GM23338 (cell line): ENCODE data around the gene BAX. TPM values are rescaled to one million over a fixed set of nuclear protein-coding genes. Genes with fewer than 3 reads are reported as not detected.

ENCODE experiments used
- ATAC-seq: fragments of 200-7000 bp; cut with Tn5 transposase; 3 replicates; pipeline ENCODE4 v1.9.1; 2020
- DNase-seq: peaks from one replicate; pipeline ENCODE4 v3.0.0-alpha.2; 2015; ENCODE audit warnings: low spot score
- H2AFZ ChIP-seq: fragments of 200-600 bp; sonication (generic); 2 replicates; pipeline ENCODE4 v1.8.0; 2016; ENCODE audit warnings: antibody characterized with exemption, mild to moderate bottlenecking, moderate library complexity
- H3F3A ChIP-seq: fragments of 200-600 bp; sonication (generic); replicated peaks from 2 replicates; pipeline ENCODE4 v1.8.0; 2017; ENCODE audit warnings: antibody characterized with exemption, mixed run types, low read depth
- H3K27ac ChIP-seq: fragments of 200-600 bp; sonication (generic); 2 replicates; pipeline ENCODE4 v1.6.1; 2016; ENCODE audit warnings: low read depth
- H3K27me3 ChIP-seq: fragments of 200-600 bp; sonication (generic); 2 replicates; pipeline ENCODE4 v1.8.0; 2016; ENCODE audit warnings: mild to moderate bottlenecking, mixed run types, moderate library complexity; ENCODE audit not compliant: insufficient read depth
- H3K36me3 ChIP-seq: fragments of 200-600 bp; sonication (generic); 2 replicates; pipeline ENCODE4 v1.8.0; 2016; ENCODE audit warnings: mild to moderate bottlenecking; ENCODE audit not compliant: insufficient read depth
- H3K4me1 ChIP-seq: fragments of 200-600 bp; sonication (generic); 2 replicates; pipeline ENCODE4 v1.8.0; 2016; ENCODE audit warnings: mild to moderate bottlenecking, moderate library complexity; ENCODE audit not compliant: insufficient read depth
- H3K4me2 ChIP-seq: fragments of 200-600 bp; sonication (generic); 2 replicates; pipeline ENCODE4 v1.7.1; 2017; ENCODE audit warnings: mixed run types
- H3K4me3 ChIP-seq: fragments of 200-600 bp; sonication (generic); 2 replicates; pipeline ENCODE4 v1.6.1; 2016; ENCODE audit warnings: mixed run types
- H3K79me2 ChIP-seq: fragments of 200-600 bp; sonication (generic); replicated peaks from 2 replicates; pipeline ENCODE4 v1.8.0; 2017; ENCODE audit warnings: mild to moderate bottlenecking; ENCODE audit not compliant: insufficient read depth
- H3K9me2 ChIP-seq: fragments of 200-600 bp; sonication (generic); 2 replicates; pipeline ENCODE4 v1.8.0; 2017; ENCODE audit not compliant: insufficient read depth
- H4K20me1 ChIP-seq: fragments of 200-600 bp; sonication (generic); replicated peaks from 2 replicates; pipeline ENCODE4 v1.8.0; 2017; ENCODE audit warnings: mild to moderate bottlenecking; ENCODE audit not compliant: insufficient read depth
- H3K27ac Mint-ChIP-seq: 2 replicates; pipeline ENCODE4 v1.8.0; 2020; ENCODE audit warnings: inconsistent platforms, mild to moderate bottlenecking, moderate library complexity, mixed read lengths
- H3K27me3 Mint-ChIP-seq: 3 replicates; pipeline ENCODE4 v1.8.0; 2022; ENCODE audit warnings: low read depth, mild to moderate bottlenecking, moderate library complexity, mixed read lengths, inconsistent platforms; ENCODE audit not compliant: insufficient read depth, poor library complexity
- H3K36me3 Mint-ChIP-seq: 3 replicates; pipeline ENCODE4 v1.8.0; 2021; ENCODE audit warnings: low read depth, mild to moderate bottlenecking, inconsistent platforms, moderate library complexity, mixed read lengths
- H3K4me1 Mint-ChIP-seq: 3 replicates; pipeline ENCODE4 v1.8.0; 2020; ENCODE audit warnings: mild to moderate bottlenecking, inconsistent platforms, mixed read lengths
- H3K4me3 Mint-ChIP-seq: 3 replicates; pipeline ENCODE4 v1.8.0; 2021; ENCODE audit warnings: moderate library complexity, mild to moderate bottlenecking, inconsistent platforms, mixed read lengths
- H3K9me3 Mint-ChIP-seq: 3 replicates; pipeline ENCODE4 v1.8.0; 2020; ENCODE audit warnings: moderate library complexity, mild to moderate bottlenecking, inconsistent platforms, mixed read lengths
- CREB1 ChIP-seq: fragments of 250-450 bp; sonication (Bioruptor Pico); IDR thresholded peaks from 2 replicates; pipeline ENCODE4 v1.5.0; 2020; ENCODE audit warnings: low read depth, mild to moderate bottlenecking, moderate library complexity
- EZH2 ChIP-seq: fragments of 200-600 bp; sonication (generic); IDR thresholded peaks from one replicate; pipeline ENCODE4 v1.8.0; 2017; ENCODE audit warnings: antibody characterized with exemption, mild to moderate bottlenecking, low read depth; ENCODE audit not compliant: unreplicated experiment
- EZH2phosphoT487 ChIP-seq: fragments of 200-600 bp; sonication (generic); IDR thresholded peaks from one replicate; pipeline ENCODE4 v1.8.1; 2018; ENCODE audit warnings: antibody characterized with exemption; ENCODE audit not compliant: unreplicated experiment
- JUNB ChIP-seq: IDR thresholded peaks from one replicate; pipeline ENCODE4 v1.6.1; 2016; ENCODE audit warnings: antibody characterized with exemption; ENCODE audit not compliant: unreplicated experiment
- NANOG ChIP-seq: IDR thresholded peaks from 2 replicates; pipeline ENCODE4 v1.6.1; 2016; ENCODE audit warnings: antibody characterized with exemption, borderline replicate concordance
- POLR2AphosphoS5 ChIP-seq: IDR thresholded peaks from 2 replicates; pipeline ENCODE4 v1.6.1; 2016; ENCODE audit warnings: antibody characterized with exemption, low read depth
- STAT1 ChIP-seq: IDR thresholded peaks from one replicate; pipeline ENCODE4 v1.6.1; 2016; ENCODE audit warnings: antibody characterized with exemption; ENCODE audit not compliant: unreplicated experiment
- ZNF331 ChIP-seq: fragments of 250-450 bp; sonication (Bioruptor Pico); IDR thresholded peaks from 2 replicates; pipeline ENCODE4 v1.5.0; 2020; ENCODE audit warnings: low read depth, mild to moderate bottlenecking, moderate library complexity
- polyA plus RNA-seq: library from polyadenylated mRNA; unstranded; fragments of >200 nt; fragmentation: Nextera tagmentation; extraction: Ambion mirVana; gene quantifications from 2 replicates; pipeline ENCODE4 v1.2.1, GENCODE V29; 2016
- total RNA-seq: library from RNA; depleted of rRNA; stranded (reverse); fragments of >200 nt; shearing (Covaris generic); gene quantifications from 2 replicates; pipeline ENCODE4 v1.2.3, GENCODE V29; 2014
- TF ChIP-seq, protein P1 (sequence below): fragments of 250-450 bp; sonication (Bioruptor Pico); IDR thresholded peaks from 2 replicates; pipeline ENCODE4 v1.5.0; 2020; ENCODE audit warnings: mild to moderate bottlenecking, moderate library complexity
- TF ChIP-seq, protein P2 (sequence below): IDR thresholded peaks from one replicate; pipeline ENCODE4 v1.6.1; 2018; ENCODE audit warnings: antibody characterized with exemption; ENCODE audit not compliant: unreplicated experiment
- TF ChIP-seq, protein P3 (sequence below): IDR thresholded peaks from 2 replicates; pipeline ENCODE4 v1.6.1; 2016; ENCODE audit warnings: antibody characterized with exemption
- TF ChIP-seq, protein P4 (sequence below), 2 experiments: fragments of 200-600 bp in 1 of 2; sonication (generic) in 1 of 2; conservative IDR thresholded peaks; 2 replicates each; pipeline versions ENCODE4 v1.5.1 to v1.6.1; 2016 to 2017; ENCODE audit warnings: antibody characterized with exemption in 2 of 2, low read depth in 2 of 2, mild to moderate bottlenecking in 2 of 2, moderate library complexity in 1 of 2

Gene BAX
- total and polyA plus RNA-seq, 2 experiments from 2014 or later, result 179 to 261 TPM

DNA sequence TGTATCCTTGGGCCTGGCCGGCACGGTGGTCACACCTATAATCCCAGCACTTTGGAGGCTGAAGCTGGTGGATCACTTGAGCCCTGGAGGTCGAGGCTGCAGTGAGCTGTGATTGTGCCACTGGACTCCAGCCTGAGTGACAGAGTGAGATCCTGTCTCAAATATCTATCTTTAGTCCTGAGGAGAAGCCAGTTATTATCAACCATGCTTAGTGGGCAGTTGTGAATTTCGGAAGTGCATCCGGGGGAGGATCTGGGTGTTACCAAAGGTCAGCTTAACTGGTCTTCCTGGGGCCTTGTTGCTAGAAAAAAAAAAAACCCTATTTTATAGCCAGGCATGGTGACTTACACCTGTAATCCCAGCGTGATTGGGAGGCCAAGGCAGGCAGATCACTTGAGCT lies 11.6 kb upstream of the BAX start (continued):
- TF ChIP-seq, protein P1, sequence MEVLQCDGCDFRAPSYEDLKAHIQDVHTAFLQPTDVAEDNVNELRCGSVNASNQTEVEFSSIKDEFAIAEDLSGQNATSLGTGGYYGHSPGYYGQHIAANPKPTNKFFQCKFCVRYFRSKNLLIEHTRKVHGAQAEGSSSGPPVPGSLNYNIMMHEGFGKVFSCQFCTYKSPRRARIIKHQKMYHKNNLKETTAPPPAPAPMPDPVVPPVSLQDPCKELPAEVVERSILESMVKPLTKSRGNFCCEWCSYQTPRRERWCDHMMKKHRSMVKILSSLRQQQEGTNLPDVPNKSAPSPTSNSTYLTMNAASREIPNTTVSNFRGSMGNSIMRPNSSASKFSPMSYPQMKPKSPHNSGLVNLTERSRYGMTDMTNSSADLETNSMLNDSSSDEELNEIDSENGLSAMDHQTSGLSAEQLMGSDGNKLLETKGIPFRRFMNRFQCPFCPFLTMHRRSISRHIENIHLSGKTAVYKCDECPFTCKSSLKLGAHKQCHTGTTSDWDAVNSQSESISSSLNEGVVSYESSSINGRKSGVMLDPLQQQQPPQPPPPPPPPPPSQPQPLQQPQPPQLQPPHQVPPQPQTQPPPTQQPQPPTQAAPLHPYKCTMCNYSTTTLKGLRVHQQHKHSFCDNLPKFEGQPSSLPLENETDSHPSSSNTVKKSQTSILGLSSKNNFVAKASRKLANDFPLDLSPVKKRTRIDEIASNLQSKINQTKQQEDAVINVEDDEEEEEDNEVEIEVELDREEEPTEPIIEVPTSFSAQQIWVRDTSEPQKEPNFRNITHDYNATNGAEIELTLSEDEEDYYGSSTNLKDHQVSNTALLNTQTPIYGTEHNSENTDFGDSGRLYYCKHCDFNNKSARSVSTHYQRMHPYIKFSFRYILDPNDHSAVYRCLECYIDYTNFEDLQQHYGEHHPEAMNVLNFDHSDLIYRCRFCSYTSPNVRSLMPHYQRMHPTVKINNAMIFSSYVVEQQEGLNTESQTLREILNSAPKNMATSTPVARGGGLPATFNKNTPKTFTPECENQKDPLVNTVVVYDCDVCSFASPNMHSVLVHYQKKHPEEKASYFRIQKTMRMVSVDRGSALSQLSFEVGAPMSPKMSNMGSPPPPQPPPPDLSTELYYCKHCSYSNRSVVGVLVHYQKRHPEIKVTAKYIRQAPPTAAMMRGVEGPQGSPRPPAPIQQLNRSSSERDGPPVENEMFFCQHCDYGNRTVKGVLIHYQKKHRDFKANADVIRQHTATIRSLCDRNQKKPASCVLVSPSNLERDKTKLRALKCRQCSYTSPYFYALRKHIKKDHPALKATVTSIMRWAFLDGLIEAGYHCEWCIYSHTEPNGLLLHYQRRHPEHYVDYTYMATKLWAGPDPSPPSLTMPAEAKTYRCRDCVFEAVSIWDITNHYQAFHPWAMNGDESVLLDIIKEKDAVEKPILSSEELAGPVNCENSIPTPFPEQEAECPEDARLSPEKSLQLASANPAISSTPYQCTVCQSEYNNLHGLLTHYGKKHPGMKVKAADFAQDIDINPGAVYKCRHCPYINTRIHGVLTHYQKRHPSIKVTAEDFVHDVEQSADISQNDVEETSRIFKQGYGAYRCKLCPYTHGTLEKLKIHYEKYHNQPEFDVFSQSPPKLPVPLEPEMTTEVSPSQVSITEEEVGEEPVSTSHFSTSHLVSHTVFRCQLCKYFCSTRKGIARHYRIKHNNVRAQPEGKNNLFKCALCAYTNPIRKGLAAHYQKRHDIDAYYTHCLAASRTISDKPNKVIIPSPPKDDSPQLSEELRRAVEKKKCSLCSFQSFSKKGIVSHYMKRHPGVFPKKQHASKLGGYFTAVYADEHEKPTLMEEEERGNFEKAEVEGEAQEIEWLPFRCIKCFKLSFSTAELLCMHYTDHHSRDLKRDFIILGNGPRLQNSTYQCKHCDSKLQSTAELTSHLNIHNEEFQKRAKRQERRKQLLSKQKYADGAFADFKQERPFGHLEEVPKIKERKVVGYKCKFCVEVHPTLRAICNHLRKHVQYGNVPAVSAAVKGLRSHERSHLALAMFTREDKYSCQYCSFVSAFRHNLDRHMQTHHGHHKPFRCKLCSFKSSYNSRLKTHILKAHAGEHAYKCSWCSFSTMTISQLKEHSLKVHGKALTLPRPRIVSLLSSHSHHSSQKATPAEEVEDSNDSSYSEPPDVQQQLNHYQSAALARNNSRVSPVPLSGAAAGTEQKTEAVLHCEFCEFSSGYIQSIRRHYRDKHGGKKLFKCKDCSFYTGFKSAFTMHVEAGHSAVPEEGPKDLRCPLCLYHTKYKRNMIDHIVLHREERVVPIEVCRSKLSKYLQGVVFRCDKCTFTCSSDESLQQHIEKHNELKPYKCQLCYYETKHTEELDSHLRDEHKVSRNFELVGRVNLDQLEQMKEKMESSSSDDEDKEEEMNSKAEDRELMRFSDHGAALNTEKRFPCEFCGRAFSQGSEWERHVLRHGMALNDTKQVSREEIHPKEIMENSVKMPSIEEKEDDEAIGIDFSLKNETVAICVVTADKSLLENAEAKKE (CRISPR knock-in tag), result no peak
- TF ChIP-seq, protein P2, sequence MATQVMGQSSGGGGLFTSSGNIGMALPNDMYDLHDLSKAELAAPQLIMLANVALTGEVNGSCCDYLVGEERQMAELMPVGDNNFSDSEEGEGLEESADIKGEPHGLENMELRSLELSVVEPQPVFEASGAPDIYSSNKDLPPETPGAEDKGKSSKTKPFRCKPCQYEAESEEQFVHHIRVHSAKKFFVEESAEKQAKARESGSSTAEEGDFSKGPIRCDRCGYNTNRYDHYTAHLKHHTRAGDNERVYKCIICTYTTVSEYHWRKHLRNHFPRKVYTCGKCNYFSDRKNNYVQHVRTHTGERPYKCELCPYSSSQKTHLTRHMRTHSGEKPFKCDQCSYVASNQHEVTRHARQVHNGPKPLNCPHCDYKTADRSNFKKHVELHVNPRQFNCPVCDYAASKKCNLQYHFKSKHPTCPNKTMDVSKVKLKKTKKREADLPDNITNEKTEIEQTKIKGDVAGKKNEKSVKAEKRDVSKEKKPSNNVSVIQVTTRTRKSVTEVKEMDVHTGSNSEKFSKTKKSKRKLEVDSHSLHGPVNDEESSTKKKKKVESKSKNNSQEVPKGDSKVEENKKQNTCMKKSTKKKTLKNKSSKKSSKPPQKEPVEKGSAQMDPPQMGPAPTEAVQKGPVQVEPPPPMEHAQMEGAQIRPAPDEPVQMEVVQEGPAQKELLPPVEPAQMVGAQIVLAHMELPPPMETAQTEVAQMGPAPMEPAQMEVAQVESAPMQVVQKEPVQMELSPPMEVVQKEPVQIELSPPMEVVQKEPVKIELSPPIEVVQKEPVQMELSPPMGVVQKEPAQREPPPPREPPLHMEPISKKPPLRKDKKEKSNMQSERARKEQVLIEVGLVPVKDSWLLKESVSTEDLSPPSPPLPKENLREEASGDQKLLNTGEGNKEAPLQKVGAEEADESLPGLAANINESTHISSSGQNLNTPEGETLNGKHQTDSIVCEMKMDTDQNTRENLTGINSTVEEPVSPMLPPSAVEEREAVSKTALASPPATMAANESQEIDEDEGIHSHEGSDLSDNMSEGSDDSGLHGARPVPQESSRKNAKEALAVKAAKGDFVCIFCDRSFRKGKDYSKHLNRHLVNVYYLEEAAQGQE, result no peak
- TF ChIP-seq JUNB, result no peak

DNA sequence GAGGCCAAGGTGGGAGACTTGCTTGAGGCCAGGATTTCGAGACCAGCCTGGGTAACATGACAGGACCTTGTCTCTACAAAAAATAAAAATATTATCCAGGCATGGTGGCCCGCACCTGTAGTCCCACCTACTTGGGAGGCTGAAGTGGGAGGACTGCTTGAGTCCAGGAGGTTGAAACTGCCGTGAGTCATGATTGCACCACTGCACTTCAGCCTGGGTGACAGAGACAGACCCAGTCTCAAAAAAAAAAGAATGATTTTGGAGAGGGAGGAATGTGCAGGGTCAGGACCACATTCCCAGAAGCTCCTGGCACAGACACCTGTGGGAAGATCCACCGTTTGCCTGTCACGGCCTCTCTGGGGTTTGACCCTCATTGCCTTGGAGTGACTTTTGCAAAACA lies 9.3 kb upstream of the BAX start:
- no peaks in the 10 kb centered on the region for H3K27me3 ChIP-seq
- H2AFZ ChIP-seq, result no peak overlapping the region
- no peaks in the 10 kb centered on the region for H3K36me3 ChIP-seq
- no peaks in the 10 kb centered on the region for H3F3A ChIP-seq
- peaks cover 15% of the 10 kb centered on the region for H3K27me3 Mint-ChIP-seq
- no peaks in the 10 kb centered on the region for H3K9me2 ChIP-seq
- DNase-seq (no peak), ATAC-seq (no peak)
- peaks cover 28% of the 10 kb centered on the region for H3K36me3 Mint-ChIP-seq
- H4K20me1 ChIP-seq, result no peaks in the 10 kb centered on the region
- no peak overlapping the region for H3K4me2 ChIP-seq
- no peak overlapping the region for H3K4me3 ChIP-seq
- no peaks in the 10 kb centered on the region for H3K4me1 ChIP-seq
- no peak overlapping the region for H3K27ac Mint-ChIP-seq
- no peak overlapping the region for H3K4me3 Mint-ChIP-seq
- H3K79me2 ChIP-seq, result no peaks in the 10 kb centered on the region
- H3K27ac ChIP-seq, result no peak overlapping the region
- peaks cover 26% of the 10 kb centered on the region for H3K9me3 Mint-ChIP-seq
- H3K4me1 Mint-ChIP-seq, result no peaks in the 10 kb centered on the region
- TF ChIP-seq POLR2AphosphoS5, result no peak
- no peak for TF ChIP-seq ZNF331 (CRISPR knock-in tag)
- no peak for TF ChIP-seq NANOG
- TF ChIP-seq, protein P3, sequence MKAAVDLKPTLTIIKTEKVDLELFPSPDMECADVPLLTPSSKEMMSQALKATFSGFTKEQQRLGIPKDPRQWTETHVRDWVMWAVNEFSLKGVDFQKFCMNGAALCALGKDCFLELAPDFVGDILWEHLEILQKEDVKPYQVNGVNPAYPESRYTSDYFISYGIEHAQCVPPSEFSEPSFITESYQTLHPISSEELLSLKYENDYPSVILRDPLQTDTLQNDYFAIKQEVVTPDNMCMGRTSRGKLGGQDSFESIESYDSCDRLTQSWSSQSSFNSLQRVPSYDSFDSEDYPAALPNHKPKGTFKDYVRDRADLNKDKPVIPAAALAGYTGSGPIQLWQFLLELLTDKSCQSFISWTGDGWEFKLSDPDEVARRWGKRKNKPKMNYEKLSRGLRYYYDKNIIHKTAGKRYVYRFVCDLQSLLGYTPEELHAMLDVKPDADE, result no peak
- TF ChIP-seq, protein P4, sequence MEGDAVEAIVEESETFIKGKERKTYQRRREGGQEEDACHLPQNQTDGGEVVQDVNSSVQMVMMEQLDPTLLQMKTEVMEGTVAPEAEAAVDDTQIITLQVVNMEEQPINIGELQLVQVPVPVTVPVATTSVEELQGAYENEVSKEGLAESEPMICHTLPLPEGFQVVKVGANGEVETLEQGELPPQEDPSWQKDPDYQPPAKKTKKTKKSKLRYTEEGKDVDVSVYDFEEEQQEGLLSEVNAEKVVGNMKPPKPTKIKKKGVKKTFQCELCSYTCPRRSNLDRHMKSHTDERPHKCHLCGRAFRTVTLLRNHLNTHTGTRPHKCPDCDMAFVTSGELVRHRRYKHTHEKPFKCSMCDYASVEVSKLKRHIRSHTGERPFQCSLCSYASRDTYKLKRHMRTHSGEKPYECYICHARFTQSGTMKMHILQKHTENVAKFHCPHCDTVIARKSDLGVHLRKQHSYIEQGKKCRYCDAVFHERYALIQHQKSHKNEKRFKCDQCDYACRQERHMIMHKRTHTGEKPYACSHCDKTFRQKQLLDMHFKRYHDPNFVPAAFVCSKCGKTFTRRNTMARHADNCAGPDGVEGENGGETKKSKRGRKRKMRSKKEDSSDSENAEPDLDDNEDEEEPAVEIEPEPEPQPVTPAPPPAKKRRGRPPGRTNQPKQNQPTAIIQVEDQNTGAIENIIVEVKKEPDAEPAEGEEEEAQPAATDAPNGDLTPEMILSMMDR (conservative IDR thresholded peaks at IDR 0.05; ENCODE audit: low read depth in 2 of 2), result no peak
- TF ChIP-seq EZH2, result no peak
- TF ChIP-seq EZH2phosphoT487, result no peak
- no peak for TF ChIP-seq STAT1
- no peak for TF ChIP-seq CREB1 (CRISPR knock-in tag)
- TF ChIP-seq JUNB, result no peak
